Islet precursor cell (in vitro differentiated cells): ENCODE results near the gene OS9.
"Not testable (repeated sequence)": the region's sequence is repeated elsewhere in the genome, so short reads cannot be mapped to it uniquely, and the experiment has no call there.

Experiments
- DNase-seq: peaks from one replicate; pipeline ENCODE4 v3.0.0-alpha.2; 2018

OS9 gene

DNA sequence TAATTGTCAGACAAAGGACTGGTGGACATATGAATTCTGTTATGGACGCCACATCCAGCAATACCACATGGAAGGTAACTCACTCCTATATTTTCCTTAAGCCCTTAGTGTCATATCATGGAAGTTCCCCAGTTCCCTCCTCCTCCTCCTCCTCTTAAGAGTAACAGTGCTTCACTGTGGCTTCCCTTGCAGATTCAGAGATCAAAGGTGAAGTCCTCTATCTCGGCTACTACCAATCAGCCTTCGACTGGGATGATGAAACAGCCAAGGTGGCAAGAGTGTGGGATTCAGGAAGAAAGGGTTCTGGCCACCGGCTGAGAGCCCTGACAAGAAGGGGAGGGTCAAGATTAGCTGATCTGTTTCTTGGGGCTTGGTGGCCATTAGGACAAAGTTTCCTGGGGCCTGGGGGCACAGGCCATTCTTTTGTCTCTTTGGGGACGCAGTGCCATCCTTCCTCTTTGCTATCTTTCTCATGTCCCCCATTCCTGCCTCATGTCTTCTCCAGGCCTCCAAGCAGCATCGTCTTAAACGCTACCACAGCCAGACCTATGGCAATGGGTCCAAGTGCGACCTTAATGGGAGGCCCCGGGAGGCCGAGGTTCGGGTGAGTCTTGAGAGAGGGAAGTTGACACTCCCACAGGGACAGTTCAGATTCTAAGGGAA, 2.0 kb downstream of the OS9 start:
- no peak for DNase-seq

DNA sequence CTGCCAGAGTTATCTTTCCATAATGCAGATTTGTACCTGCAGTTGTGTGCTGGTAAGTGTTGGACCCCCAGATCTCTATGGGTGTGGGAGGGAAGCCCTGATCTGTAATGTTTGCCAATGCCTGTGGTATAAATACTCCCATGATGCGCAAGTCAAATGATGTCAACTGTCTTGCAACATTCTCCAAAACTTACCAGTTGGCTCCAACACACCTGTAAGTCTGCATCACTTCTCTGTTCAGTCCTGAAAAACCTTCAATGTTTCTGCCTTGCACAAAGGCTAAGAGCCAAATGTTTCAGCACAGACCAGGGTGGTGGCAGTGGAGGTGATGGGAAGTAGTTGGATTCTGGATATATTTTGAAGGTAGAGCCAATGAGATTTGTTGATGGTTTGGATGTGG, 3.1 kb downstream of the OS9 start:
- no peak for DNase-seq

DNA sequence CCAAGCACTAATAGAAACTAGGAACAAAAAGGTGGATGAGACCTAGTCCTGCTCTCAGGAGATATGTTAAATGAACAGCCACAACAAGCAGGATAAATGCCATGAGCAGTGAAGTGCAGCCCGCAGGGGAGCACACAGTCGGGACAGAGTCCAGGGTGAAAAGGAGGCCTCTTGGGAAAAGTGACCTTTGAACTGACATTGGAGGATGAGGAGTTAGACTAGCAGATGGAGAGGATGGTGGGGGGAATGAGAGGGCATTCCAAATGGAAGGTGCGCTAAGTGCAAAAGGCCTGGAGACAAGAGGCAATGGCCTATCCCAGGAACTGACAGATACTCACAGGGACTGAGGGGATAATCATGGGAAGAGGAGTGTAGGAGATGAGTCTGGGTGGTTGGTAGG, 4.5 kb downstream of the OS9 start:
- DNase-seq = no peak

DNA sequence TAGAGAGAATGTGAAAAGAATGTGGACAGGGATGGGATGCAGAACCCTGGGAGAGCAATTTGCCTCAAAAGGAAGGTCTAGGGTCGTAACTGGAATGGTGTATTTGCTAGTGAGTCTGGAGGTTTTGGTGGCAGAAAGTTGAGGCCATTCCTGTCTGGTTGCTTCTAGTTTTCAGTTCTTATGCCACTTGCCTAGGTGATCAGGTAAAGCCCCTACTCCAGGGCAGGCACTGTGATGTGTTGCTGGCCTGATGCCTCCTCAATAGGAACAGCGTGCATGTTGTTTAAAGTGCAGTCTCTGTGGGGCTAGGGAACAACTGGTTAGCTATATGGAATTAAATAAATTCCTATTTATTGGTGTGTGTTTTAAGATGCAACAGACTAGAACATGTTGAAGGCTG, 6.4 kb downstream of the OS9 start:
- no peak for DNase-seq

DNA sequence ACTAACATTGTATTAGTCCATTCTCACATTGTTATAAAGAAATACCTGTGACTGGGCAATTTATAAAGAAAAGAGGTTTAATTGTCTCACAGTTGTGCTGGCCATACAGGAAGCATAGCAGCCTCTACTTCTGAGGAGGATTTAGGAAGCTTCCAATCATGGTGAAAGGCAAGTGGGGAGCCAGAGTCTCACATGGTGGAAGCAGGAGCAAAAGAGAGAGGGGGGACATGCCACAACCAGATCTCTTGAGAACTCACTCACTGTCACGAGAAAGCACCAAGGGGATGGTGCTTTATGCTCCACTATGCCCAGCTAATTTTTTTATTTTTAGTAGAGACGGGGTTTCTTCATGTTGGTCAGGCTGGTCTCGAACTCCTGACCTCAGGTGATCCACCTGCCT, 13.3 kb downstream of the OS9 start:
- DNase-seq = no peak

DNA sequence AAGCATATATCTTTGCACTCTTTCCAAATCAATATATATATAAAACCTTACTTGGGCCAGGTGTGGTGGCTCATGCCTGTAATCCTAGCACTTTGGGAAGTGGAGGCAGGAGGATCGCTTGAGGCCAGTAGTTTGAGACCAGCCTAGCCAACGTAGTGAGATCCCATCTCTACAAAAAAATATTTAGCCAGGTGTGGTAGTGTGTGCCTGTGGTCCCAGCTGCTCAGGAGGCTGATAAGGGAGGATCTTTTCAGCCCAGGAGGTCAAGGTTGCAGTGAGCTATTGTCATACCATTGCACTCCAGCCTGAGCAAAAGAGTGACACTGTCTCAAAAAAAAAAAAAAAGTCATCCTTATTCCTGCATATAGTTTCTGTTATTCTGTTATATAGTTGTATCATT, 14.4 kb downstream of the OS9 start:
- DNase-seq = no peak

DNA sequence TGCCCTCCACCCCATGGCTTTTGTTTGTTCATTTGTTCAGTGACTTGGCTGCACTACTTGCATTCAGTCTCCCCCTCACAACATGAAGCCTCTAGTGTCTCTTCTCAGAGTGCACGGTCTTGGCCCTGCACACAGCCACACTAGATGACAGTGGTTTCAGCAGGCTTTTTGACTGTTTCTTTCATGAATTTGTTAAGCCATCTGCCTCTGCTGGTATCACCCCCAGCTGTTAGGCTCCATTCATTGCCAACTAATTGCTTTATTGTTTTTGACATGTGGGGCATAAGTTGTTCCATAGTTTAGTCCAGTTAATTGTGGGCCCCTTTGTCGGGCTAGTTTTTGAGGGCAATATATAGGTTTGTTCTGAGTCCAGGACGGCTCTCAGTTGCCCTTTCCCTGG, 18.8 kb downstream of the OS9 start:
- DNase-seq = no peak

DNA sequence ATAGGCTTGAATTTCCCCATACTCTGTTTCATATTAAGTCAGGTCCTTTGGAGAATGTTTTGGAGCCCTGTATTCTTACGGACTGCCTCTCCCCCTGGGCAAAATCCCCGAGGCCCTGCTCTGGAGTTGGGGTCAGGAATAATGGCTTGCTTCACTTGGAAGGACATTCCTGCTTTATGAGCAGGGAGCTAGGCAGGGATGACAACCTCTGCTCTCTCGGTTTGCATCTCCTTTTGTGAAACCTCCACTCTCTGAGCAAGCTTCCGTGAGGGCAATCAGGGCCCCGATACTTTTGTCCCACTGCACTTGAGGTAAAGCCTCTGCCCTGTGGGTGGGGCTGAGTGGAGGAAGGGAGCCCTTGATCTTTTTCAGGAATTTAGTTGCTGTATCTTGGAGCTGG, 19.3 kb downstream of the OS9 start:
- no peak for DNase-seq

DNA sequence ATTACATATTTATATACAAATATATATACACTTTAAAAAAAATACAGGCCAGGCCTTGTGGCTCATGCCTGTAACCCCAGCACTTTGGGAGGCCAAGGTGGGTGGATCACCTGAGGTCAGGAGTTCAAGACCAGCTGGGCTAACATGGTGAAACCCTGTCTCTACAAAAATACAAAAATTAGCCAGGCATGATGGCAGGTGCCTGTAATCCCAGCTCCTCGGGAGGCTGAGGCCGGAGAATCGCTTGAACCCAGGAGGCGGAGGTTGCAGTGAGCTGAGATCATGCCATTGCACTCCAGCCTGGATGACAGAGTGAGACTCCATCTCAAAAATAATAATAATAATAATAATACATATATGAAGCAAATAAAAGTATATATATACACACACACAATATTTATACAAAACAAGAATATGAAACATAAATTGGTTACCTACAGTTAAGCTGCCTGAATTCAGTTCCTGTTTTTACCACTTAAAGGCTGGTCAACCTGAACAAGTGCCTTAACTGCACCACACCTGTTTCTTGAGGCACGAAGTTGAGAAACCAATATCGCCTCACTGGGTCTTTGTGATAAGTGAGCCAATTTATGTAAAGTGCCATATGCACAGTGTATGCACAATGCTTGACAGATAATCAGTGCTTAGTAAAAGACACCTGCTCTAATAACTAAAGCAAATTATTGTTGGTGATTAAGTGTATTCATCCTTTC, 21.3 kb downstream of the OS9 start:
- not testable (repeated sequence) for DNase-seq

DNA sequence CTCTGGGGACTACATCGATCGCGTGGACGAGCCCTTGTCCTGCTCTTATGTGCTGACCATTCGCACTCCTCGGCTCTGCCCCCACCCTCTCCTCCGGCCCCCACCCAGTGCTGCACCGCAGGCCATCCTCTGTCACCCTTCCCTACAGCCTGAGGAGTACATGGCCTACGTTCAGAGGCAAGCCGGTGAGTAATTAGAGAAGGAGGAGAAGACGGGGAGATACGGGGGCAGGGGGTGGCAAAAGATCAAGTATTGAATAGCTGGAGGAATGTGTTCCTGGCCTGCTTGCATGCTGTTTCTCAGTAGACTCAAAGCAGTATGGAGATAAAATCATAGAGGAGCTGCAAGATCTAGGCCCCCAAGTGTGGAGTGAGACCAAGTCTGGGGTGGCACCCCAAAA, 21.9 kb downstream of the OS9 start:
- DNase-seq = no peak

DNA sequence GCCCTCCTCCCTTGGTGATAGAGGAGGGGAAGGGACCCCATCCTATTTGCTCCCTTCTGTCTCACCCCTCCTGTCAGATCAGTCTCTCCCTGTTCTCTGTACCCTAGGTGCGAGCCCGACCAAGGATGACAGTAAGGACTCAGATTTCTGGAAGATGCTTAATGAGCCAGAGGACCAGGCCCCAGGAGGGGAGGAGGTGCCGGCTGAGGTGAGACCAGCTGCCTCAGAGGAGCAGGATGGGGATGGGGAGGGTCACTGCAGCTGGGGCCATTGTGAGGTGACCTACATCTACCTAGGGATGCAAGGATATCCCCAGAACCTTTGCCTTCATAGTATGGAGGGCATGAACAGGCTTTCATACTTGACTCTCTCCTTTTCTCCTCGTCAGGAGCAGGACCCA, 22.4 kb downstream of the OS9 start:
- no peak for DNase-seq

DNA sequence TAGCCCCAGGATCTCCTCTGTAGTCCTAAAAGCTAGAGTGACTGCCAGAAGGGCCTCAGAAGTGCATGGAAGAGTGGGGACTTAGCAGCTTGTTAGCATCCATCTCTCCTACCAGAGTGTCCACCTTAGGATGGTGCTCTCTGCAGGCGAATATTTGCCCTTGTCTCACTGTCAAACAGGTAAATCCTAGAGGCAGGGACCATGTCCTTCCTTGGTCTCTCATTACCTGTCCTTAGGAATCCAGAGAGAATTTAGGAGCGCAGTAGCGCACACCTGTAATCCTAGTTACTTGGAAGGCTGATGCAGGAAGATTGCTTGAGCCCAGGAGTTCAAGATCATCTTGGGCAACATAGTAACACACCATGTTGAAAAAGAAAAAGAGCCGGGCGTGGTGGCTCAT, 23.2 kb downstream of the OS9 start:
- DNase-seq = no peak

DNA sequence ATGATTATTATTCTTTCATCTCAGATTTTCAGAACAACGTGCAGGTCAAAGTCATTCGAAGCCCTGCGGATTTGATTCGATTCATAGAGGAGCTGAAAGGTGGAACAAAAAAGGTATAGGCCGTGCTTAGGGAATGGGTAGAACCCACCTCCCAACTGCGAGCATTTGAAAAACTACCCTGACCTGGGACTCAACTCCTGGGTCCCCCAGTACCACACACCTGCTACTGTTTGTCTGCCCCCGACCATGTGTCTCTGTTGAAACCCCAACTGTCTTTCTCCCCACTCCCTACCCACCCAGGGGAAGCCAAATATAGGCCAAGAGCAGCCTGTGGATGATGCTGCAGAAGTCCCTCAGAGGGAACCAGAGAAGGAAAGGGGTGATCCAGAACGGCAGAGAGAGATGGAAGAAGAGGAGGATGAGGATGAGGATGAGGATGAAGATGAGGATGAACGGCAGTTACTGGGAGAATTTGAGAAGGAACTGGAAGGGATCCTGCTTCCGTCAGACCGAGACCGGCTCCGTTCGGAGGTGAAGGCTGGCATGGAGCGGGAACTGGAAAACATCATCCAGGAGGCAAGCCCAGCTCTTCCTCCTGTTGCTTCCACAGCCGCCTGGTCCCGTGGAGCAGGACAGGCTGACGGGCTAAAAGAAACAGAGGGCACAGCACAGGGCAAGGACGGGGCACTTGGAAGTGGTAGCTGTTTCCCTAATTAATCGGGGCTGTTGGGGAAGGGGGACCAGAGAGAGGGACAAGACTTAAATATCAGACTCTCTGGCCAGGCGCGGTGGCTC, 24.1 kb downstream of the OS9 start:
- DNase-seq = no peak

DNA sequence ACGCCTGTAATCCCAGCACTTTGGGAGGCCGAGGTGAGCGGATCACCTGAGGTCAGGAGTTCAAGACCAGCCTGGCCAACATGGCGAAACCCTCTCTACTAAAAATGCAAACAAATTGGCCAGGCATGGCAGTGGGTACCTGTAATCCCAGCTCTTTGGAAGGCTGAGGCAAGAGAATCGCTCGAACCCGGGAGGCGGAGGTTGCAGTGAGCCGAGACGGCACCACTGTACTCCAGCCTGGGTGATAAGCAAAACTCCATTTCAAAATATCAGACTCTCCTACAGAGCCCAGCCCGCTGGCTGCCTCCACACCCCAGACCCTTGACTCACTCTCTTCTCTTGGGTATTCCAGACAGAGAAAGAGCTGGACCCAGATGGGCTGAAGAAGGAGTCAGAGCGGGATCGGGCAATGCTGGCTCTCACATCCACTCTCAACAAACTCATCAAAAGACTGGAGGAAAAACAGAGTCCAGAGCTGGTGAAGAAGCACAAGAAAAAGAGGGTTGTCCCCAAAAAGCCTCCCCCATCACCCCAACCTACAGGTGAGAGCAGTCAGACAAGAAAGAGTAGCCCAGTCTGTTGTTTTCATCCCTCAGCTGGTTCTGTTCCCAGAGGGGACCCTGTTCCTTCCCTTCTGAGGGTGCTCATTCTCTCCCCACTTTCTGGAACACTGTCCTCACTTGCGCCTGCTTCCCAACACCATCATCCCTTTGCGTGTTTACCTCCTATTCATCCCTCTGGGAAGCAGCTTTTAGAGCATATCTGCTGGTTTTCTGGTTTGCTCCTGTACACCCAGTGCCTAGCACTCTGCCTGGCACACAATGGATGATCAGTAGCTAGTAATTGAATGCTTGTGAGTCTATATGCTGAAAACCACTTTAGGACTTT, 25.0 kb downstream of the OS9 start:
- DNase-seq = no peak

DNA sequence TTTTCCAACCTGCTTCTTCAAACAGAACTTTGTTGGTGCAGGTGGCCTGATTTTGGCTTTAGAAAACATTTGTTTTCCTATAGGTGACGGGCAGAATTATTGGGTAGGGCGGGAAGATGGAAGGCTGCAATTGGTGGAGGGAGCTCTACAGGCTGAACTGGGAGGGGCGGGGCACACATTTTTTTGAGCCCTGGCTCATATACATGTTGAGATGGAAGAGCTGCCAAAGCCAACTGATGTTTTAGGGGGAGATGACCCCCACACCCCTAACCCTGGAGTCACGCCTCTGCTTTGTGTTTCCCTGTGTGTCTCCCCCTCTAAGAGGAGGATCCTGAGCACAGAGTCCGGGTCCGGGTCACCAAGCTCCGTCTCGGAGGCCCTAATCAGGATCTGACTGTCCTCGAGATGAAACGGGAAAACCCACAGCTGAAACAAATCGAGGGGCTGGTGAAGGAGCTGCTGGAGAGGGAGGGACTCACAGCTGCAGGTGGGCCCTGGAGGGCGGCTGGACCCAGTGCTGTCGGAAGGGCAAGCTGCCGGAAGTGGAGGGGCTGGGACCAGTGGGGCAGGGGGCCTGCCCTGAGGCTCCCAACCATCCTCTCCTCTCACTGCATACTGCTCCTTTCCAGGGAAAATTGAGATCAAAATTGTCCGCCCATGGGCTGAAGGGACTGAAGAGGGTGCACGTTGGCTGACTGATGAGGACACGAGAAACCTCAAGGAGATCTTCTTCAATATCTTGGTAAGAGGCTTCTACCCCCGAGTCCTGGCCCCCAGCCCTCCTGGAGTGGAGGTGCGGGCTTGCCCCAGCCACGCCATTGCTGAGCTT, 26.1 kb downstream of the OS9 start:
- no peak for DNase-seq

DNA sequence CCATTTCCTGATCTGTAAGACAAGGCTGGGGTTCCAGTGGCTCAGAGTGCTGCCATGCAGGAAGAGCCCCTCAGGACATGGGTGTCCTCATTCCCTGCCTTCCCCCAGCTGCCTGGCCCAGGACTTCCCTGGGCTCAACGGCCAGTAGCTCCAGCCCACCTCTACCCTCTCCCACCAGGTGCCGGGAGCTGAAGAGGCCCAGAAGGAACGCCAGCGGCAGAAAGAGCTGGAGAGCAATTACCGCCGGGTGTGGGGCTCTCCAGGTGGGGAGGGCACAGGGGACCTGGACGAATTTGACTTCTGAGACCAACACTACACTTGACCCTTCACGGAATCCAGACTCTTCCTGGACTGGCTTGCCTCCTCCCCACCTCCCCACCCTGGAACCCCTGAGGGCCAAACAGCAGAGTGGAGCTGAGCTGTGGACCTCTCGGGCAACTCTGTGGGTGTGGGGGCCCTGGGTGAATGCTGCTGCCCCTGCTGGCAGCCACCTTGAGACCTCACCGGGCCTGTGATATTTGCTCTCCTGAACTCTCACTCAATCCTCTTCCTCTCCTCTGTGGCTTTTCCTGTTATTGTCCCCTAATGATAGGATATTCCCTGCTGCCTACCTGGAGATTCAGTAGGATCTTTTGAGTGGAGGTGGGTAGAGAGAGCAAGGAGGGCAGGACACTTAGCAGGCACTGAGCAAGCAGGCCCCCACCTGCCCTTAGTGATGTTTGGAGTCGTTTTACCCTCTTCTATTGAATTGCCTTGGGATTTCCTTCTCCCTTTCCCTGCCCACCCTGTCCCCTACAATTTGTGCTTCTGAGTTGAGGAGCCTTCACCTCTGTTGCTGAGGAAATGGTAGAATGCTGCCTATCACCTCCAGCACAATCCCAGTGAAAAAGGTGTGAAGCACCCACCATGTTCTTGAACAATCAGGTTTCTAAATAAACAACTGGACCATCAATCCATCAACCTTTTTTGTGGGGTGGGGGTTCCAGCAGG, 27.0 kb downstream of the OS9 start:
- DNase-seq = no peak

DNA sequence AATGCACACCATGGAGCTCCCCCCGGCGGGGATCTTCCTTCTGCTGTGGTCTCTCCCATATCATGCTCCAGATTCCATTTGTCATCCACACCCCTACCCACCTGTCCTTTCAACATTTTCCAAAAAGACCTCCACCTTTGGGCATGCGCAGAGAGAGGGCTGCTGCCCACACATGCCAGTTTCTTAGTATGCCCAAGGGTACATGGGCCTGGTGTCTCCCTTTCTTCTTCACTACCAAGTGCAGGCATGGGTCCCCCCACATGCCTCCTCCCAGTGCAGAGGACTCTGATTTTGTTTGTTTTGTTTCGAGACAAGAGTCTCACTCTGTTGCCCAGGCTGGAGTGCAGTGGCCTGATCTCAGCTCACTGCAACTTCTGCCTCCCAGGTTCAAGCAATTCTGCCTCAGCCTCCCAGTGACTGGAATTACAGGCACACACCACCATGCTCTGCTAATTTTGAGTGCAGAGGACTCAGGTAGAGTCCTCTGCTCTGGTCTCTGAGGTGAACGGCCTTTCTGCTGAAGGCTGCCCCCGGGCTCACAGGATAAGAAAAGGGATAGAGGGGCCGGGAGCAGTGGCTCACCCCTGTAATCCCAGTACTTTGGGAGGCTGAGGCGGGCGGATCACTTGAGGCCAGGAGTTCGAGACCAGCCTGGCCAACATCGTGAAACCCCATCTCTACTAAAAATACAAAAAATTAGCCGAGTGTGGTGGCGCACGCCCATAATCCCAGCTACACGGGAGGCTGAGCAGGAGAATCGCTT, 28.1 kb downstream of the OS9 start:
- not testable (repeated sequence) for DNase-seq

DNA sequence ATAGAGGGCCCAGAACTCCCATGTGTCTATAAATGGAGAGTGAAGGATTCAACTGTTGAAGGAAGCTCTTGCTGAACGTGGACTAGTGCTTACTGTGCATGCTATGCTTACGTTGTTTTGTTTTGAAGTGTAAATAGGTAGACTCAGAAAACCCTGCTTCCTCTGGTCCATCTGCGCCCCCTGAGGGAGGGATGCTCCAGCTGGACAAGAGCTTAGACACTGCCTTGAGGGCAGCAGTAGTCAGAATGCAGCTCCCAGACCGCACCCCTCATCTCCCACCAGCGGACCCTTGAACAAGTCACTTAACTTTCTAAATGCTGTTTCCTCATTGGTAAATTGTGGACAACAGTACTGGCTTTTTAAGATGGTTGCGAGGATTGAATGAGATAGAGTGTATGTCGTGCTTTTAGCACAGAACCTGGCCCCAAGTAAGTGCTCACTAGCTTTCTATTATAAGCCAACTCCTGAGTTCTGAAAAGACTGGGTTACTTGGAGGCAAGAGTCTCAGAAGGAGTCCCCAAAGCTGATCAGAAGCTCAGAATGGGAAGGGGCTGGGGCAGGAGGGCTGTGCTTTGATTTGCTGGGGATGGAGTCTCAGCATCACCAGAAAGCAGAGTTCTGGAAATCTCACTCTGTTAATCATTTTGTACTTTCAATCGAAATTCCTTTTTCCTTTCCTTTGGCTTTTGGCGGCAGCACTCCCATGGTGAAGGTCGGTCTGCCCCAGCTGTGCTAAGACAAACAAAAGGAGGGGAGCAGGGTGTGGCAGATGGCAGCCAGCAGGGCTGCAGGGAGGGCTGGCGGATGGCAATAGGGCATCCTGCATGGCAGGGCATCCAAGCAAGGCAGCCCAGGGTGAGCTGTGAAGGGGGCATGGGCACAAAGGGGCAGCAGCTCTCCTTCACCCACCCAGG, 29.0 kb downstream of the OS9 start:
- DNase-seq = peak; percentile 48

DNA sequence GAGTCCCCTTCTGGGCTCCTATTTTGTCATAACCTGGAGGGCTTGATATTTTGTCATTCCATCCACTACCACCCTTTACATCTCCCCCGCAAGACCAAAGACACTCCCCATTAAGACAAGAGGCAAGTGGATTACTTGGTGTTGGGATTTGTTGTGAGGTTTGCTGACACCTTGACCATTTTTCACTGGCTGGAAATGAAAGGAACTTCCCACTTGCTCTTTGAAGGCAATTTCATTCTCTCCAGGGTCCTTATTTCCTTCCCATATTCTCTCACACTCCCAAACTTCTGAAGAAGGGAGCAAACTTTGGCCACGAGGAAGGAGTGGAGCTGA, 29.7 kb downstream of the OS9 start:
- DNase-seq = no peak
